Non-pigmented ciliary epithelial cell (primary cell): ENCODE results near the gene CHD5.

Experiments used
- DNase-seq: peaks from one replicate; pipeline ENCODE4 v3.0.0-alpha.2; 2010; ENCODE audit warnings: low read depth

CHD5 gene

GRCh38 chr1:6062670-6063069 lies 117.5 kb downstream of the CHD5 start:
- DNase-seq: no peak

GRCh38 chr1:6059866-6060265 lies 120.3 kb downstream of the CHD5 start:
- DNase-seq: no peak

GRCh38 chr1:6057170-6057845 lies 122.8 kb downstream of the CHD5 start:
- DNase-seq: no peak

- DNase-seq: no peak
Observed at GRCh38 chr1:6056572-6056948, 123.6 kb downstream of the CHD5 start.

DNA sequence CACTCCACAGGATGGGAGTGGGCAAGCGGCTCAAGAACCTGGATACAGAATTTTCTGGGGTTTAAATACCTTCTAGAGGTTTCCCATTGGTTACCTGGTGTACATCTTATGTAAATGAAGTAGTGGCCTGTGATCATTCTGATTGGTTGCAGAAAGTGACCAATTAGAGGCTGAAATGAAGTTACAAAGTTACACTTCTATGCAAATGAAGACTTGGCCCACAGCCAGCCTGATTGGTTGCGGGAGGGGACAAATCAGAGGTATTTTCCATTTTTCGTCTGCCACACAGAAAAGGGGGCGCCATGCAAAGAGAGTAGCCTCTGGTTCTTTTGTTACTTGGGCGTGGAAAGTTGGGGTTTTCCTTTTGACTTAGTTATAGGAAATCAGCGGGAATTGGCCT lies 125.5 kb downstream of the CHD5 start:
- no peak for DNase-seq

DNA sequence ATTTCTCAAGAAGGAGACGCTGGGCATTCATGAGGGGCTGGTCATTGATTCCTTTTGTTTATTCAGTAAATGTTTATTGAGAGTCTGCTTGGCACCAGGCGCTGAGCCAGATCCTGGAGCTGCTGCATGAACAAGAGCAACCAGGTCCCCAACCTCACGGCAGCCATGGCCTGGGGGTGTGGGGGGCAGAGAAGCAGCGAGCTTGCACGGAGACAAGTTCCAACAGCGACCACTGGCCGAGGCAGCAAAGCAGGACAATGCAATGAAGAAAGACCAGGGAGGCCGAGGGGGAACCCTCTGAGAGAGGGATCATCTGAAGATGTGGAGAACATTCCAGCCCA lies 126.9 kb downstream of the CHD5 start:
- no peak for DNase-seq

- DNase-seq: no peak
Observed at GRCh38 chr1:6052543-6053205, 127.4 kb downstream of the CHD5 start.
